ENCODE measurements around the gene PITPNM3. TPM values are rescaled to one million over a fixed set of nuclear protein-coding genes. Genes with fewer than 3 reads are reported as not detected.

Gene PITPNM3
- total and polyA plus RNA-seq, 2 donors (not counting 1 experiment from before 2014, with no cell fraction given), result 0.99 to 1.1 TPM

GRCh38 chr17:6580625-6581024 is 24.3 kb upstream of the PITPNM3 start:
- Histone ChIP-seq H3K4me1 (ENCODE audit: control insufficient read depth, extremely low read depth, insufficient read depth, low read length) (peaks cover 1% of the 10 kb centered on the region), H2AFZ (ENCODE audit: low read length) (no peak overlapping the region), H3K9me3 (ENCODE audit: control insufficient read depth, insufficient read depth, low read depth, low read length) (no peaks in the 10 kb centered on the region), H4K20me1 (ENCODE audit: control insufficient read depth, extremely low read depth, insufficient read depth, low read length) (no peaks in the 10 kb centered on the region), H3K4me3 (replicated peaks in 1 of 4; ENCODE audit: control extremely low read depth in 1 of 4, insufficient read depth in 1 of 4, low read depth in 3 of 4, low read length in 4 of 4) (no peak overlapping the region), H3K36me3 (ENCODE audit: control insufficient read depth, insufficient read depth, low read length) (peaks cover 2% of the 10 kb centered on the region), H3K79me2 (ENCODE audit: control insufficient read depth, insufficient read depth, low read length) (no peaks in the 10 kb centered on the region), H3K9ac (ENCODE audit: insufficient read depth, low read length) (no peak overlapping the region), H3K4me2 (ENCODE audit: extremely low read depth, insufficient read depth, low read length) (no peak overlapping the region), H3K27ac (ENCODE audit: insufficient read depth, low read length) (no peak overlapping the region), H3K27me3 (ENCODE audit: control insufficient read depth, insufficient read depth, low read length) (no peaks in the 10 kb centered on the region)
- no peak for TF ChIP-seq EZH2 (IDR thresholded peaks at IDR 0.05; ENCODE audit: low read length, missing control alignments)
- TF ChIP-seq CTCF (conservative IDR thresholded peaks at IDR 0.05 in 1 of 2, IDR thresholded peaks at IDR 0.05 in 1 of 2; ENCODE audit: low read depth in 1 of 2, low read length in 2 of 2), result no peak
- DNase-seq (ENCODE audit: low read depth in 2 of 2), result no peak

GRCh38 chr17:6578491-6578890 is 22.1 kb upstream of the PITPNM3 start:
- no peak overlapping the region for H3K27ac ChIP-seq (ENCODE audit: insufficient read depth, low read length)
- H3K79me2 ChIP-seq (ENCODE audit: control insufficient read depth, insufficient read depth, low read length), result no peaks in the 10 kb centered on the region
- no peak for DNase-seq (ENCODE audit: low read depth in 2 of 2)
- TF ChIP-seq EZH2 (IDR thresholded peaks at IDR 0.05; ENCODE audit: low read length, missing control alignments) (no peak), CTCF (conservative IDR thresholded peaks at IDR 0.05 in 1 of 2, IDR thresholded peaks at IDR 0.05 in 1 of 2; ENCODE audit: low read depth in 1 of 2, low read length in 2 of 2) (no peak)
- no peaks in the 10 kb centered on the region for H4K20me1 ChIP-seq (ENCODE audit: control insufficient read depth, extremely low read depth, insufficient read depth, low read length)
- no peak overlapping the region for H3K4me2 ChIP-seq (ENCODE audit: extremely low read depth, insufficient read depth, low read length)
- H3K27me3 ChIP-seq (ENCODE audit: control insufficient read depth, insufficient read depth, low read length), result no peaks in the 10 kb centered on the region
- no peak overlapping the region for H2AFZ ChIP-seq (ENCODE audit: low read length)
- peaks cover 13% of the 10 kb centered on the region for H3K4me1 ChIP-seq (ENCODE audit: control insufficient read depth, extremely low read depth, insufficient read depth, low read length)
- no peaks in the 10 kb centered on the region for H3K9me3 ChIP-seq (ENCODE audit: control insufficient read depth, insufficient read depth, low read depth, low read length)
- peaks cover 2% of the 10 kb centered on the region for H3K36me3 ChIP-seq (ENCODE audit: control insufficient read depth, insufficient read depth, low read length)
- H3K4me3 ChIP-seq (replicated peaks in 1 of 4; ENCODE audit: control extremely low read depth in 1 of 4, insufficient read depth in 1 of 4, low read depth in 3 of 4, low read length in 4 of 4), result no peak overlapping the region
- no peak overlapping the region for H3K9ac ChIP-seq (ENCODE audit: insufficient read depth, low read length)

DNA sequence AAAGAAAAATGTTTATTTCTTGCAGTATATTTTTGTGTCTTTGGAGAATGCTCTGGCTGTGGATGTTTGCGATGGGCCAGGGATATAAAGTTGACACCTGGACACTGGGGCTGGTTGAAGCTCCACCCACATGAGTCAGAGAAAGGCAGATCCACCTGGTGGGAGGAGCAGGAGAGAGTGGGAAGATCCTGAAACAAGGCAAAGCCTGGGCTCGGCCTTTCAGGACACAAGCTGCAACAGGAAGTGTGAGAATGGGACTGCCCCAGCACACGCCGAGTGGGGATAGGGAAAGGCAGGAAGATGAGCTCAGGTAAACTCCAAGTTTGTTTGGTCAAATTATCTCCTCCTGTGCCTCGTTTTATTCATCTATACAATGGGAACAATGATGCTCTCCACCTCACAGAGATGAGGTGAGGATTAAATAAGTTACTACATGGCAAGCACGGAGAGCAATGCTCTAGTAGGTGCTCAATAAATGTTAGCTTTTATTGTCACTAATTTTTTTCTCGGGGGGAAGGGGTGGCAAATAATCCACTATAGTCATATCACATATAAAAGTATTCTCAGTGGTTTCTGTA is 21.4 kb upstream of the PITPNM3 start:
- Histone ChIP-seq H3K4me3 (replicated peaks in 1 of 4; ENCODE audit: control extremely low read depth in 1 of 4, insufficient read depth in 1 of 4, low read depth in 3 of 4, low read length in 4 of 4) (no peak overlapping the region), H3K4me2 (ENCODE audit: extremely low read depth, insufficient read depth, low read length) (no peak overlapping the region), H3K27me3 (ENCODE audit: control insufficient read depth, insufficient read depth, low read length) (no peaks in the 10 kb centered on the region), H3K36me3 (ENCODE audit: control insufficient read depth, insufficient read depth, low read length) (no peaks in the 10 kb centered on the region), H3K27ac (ENCODE audit: insufficient read depth, low read length) (no peak overlapping the region), H3K9ac (ENCODE audit: insufficient read depth, low read length) (no peak overlapping the region), H3K9me3 (ENCODE audit: control insufficient read depth, insufficient read depth, low read depth, low read length) (no peaks in the 10 kb centered on the region), H3K4me1 (ENCODE audit: control insufficient read depth, extremely low read depth, insufficient read depth, low read length) (peaks cover 13% of the 10 kb centered on the region), H2AFZ (ENCODE audit: low read length) (no peak overlapping the region), H4K20me1 (ENCODE audit: control insufficient read depth, extremely low read depth, insufficient read depth, low read length) (no peaks in the 10 kb centered on the region), H3K79me2 (ENCODE audit: control insufficient read depth, insufficient read depth, low read length) (no peaks in the 10 kb centered on the region)
- no peak for TF ChIP-seq CTCF (conservative IDR thresholded peaks at IDR 0.05 in 1 of 2, IDR thresholded peaks at IDR 0.05 in 1 of 2; ENCODE audit: low read depth in 1 of 2, low read length in 2 of 2)
- TF ChIP-seq EZH2 (IDR thresholded peaks at IDR 0.05; ENCODE audit: low read length, missing control alignments), result no peak
- DNase-seq (ENCODE audit: low read depth in 2 of 2), result no peak

All from fibroblast of lung (primary cell).